Neural cell (in vitro differentiated cells): Measurements from ENCODE around the gene FBXO22.

Source experiments
- CTCF ChIP-seq: fragments of 450-650 bp; IDR thresholded peaks from 2 replicates; pipeline ENCODE4 v1.5.1; 2014; ENCODE audit warnings: antibody characterized with exemption, mild to moderate bottlenecking, moderate library complexity; ENCODE audit not compliant: poor library complexity, severe bottlenecking
- EP300 ChIP-seq: fragments of 450-650 bp; conservative IDR thresholded peaks from 2 replicates; pipeline ENCODE4 v1.6.1; 2014; ENCODE audit warnings: antibody characterized with exemption, mild to moderate bottlenecking, moderate library complexity; ENCODE audit not compliant: poor library complexity, severe bottlenecking
- EZH2 ChIP-seq: fragments of 200-600, 300-800 bp; shearing (Covaris generic), sonication (generic); IDR thresholded peaks from 2 replicates; pipeline ENCODE4 v1.6.1; 2014; ENCODE audit warnings: antibody characterized with exemption, low read length, borderline replicate concordance, mild to moderate bottlenecking; ENCODE audit not compliant: insufficient read depth, poor library complexity, severe bottlenecking
- POLR2AphosphoS5 ChIP-seq: IDR thresholded peaks from 2 replicates; pipeline ENCODE4 v1.6.1; 2012
- SMC3 ChIP-seq: fragments of 450-650 bp; conservative IDR thresholded peaks from 2 replicates; pipeline ENCODE4 v1.6.1; 2014; ENCODE audit warnings: antibody characterized with exemption, mild to moderate bottlenecking, moderate library complexity; ENCODE audit not compliant: poor library complexity
- TAF1 ChIP-seq: IDR thresholded peaks from 2 replicates; pipeline ENCODE4 v1.6.1; 2012; ENCODE audit warnings: low read depth
- TF ChIP-seq, protein P1 (sequence below): IDR thresholded peaks from 2 replicates; pipeline ENCODE4 v1.6.1; 2012; ENCODE audit warnings: borderline replicate concordance

DNA sequence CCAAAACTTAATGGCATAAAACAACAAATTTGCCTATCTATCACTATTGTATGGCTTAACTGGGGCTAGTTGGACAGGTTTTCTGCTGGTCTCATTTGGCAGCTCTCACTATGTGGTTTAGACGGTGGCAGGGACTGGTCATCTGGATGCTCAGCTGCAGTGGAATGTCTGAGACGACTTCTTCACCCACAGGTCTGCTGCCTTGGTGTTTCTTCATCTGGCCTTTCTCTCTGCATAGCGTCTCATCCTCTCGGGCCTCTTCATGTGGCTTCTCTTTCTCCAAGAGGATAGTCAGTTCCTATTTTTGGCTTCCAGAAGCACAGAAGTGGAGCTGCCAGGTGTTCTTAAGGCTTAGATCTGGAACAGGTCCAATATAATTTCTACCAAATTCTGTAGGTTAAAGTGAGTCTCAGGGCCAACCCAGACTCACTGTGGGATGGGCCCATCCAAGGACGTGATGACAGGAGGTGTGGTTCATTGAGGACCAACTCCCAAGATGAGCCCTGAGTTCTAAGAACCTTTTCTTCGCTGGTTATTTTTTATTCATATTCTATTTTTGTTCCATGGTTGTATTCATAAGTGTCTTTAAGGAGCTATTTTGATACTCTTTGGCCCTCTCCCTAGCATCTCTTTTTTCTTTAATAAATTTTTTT, 41.8 kb upstream of the FBXO22 start:
- no peak for TF ChIP-seq CTCF
- TF ChIP-seq EZH2, result no peak
- TF ChIP-seq, protein P1, sequence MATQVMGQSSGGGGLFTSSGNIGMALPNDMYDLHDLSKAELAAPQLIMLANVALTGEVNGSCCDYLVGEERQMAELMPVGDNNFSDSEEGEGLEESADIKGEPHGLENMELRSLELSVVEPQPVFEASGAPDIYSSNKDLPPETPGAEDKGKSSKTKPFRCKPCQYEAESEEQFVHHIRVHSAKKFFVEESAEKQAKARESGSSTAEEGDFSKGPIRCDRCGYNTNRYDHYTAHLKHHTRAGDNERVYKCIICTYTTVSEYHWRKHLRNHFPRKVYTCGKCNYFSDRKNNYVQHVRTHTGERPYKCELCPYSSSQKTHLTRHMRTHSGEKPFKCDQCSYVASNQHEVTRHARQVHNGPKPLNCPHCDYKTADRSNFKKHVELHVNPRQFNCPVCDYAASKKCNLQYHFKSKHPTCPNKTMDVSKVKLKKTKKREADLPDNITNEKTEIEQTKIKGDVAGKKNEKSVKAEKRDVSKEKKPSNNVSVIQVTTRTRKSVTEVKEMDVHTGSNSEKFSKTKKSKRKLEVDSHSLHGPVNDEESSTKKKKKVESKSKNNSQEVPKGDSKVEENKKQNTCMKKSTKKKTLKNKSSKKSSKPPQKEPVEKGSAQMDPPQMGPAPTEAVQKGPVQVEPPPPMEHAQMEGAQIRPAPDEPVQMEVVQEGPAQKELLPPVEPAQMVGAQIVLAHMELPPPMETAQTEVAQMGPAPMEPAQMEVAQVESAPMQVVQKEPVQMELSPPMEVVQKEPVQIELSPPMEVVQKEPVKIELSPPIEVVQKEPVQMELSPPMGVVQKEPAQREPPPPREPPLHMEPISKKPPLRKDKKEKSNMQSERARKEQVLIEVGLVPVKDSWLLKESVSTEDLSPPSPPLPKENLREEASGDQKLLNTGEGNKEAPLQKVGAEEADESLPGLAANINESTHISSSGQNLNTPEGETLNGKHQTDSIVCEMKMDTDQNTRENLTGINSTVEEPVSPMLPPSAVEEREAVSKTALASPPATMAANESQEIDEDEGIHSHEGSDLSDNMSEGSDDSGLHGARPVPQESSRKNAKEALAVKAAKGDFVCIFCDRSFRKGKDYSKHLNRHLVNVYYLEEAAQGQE, result no peak
- TF ChIP-seq EP300, result no peak
- TF ChIP-seq TAF1, result no peak
- no peak for TF ChIP-seq POLR2AphosphoS5
- TF ChIP-seq SMC3, result no peak
